GM19193 (cell line): ENCODE results near the gene CREB3L1.

Experiments used
- POLR2A ChIP-seq: IDR thresholded peaks from 4 replicates; pipeline ENCODE4 v1.6.1; 2011; ENCODE audit not compliant: insufficient read depth, insufficient read length; ENCODE audit errors: extremely low read depth

Gene CREB3L1, protein sequence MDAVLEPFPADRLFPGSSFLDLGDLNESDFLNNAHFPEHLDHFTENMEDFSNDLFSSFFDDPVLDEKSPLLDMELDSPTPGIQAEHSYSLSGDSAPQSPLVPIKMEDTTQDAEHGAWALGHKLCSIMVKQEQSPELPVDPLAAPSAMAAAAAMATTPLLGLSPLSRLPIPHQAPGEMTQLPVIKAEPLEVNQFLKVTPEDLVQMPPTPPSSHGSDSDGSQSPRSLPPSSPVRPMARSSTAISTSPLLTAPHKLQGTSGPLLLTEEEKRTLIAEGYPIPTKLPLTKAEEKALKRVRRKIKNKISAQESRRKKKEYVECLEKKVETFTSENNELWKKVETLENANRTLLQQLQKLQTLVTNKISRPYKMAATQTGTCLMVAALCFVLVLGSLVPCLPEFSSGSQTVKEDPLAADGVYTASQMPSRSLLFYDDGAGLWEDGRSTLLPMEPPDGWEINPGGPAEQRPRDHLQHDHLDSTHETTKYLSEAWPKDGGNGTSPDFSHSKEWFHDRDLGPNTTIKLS

DNA sequence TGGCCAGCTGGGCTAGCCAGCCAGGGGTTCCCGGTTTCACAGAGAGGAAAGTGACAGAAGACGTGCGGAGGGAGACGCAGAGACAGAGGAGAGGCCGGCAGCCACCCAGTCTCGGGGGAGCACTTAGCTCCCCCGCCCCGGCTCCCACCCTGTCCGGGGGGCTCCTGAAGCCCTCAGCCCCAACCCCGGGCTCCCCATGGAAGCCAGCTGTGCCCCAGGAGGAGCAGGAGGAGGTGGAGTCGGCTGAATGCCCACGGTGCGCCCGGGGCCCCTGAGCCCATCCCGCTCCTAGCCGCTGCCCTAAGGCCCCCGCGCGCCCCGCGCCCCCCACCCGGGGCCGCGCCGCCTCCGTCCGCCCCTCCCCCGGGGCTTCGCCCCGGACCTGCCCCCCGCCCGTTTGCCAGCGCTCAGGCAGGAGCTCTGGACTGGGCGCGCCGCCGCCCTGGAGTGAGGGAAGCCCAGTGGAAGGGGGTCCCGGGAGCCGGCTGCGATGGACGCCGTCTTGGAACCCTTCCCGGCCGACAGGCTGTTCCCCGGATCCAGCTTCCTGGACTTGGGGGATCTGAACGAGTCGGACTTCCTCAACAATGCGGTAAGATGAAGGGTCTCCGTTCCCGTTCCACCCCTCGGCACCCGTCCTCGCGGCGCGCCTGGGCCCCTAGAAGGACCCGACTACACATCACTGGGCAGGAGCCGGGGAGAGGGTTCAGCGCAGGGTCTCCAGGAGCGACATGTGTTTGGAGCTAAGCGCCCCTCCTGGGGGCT lies at the start of gene CREB3L1:
Gene CREB3L1, plus strand, starts transcription at position 41 of the 765 bp plus-strand sequence. Its CDS starts 450 bp downstream, at position 491.
- TF ChIP-seq POLR2A, result no peak

DNA sequence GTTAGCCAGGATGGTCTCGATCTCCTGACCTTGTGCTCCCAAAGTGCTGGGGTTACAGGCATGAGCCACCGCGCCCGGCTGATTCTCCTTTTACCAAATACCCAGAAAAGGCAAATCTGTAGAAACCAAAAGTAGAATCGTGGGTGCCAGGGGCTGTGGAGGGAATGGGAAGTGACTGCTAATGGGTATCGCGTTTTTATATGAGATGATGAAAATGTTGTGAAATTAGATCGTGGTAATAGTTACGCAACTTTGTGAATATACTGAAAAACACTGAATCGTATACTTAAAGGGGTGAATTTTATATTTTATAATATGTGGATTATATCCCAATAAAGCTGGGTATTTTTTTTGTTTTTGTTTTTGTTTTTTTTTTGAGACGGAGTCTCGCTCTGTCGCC lies 48.2 kb upstream of the CREB3L1 start:
- TF ChIP-seq POLR2A, result no peak

DNA sequence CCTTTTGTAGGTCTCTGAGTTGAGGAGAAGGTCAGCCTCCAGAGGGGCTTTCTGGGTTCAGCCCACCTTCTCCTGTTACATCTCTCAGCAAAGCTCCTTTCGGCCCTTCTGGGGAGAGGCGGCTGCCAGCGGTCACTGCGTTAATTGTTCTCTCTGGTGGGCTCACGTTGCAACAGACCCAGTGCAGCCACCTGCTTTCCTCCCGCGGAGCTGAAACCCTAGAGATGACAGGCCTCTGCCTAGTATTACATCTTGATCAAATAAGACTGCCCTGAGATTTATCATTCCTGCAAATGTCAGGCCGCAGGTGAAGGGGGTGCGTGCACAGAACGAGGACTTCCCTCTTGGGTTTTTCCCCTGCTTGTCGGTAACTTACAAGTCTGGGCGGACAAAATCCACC lies 43.2 kb upstream of the CREB3L1 start:
- no peak for TF ChIP-seq POLR2A

DNA sequence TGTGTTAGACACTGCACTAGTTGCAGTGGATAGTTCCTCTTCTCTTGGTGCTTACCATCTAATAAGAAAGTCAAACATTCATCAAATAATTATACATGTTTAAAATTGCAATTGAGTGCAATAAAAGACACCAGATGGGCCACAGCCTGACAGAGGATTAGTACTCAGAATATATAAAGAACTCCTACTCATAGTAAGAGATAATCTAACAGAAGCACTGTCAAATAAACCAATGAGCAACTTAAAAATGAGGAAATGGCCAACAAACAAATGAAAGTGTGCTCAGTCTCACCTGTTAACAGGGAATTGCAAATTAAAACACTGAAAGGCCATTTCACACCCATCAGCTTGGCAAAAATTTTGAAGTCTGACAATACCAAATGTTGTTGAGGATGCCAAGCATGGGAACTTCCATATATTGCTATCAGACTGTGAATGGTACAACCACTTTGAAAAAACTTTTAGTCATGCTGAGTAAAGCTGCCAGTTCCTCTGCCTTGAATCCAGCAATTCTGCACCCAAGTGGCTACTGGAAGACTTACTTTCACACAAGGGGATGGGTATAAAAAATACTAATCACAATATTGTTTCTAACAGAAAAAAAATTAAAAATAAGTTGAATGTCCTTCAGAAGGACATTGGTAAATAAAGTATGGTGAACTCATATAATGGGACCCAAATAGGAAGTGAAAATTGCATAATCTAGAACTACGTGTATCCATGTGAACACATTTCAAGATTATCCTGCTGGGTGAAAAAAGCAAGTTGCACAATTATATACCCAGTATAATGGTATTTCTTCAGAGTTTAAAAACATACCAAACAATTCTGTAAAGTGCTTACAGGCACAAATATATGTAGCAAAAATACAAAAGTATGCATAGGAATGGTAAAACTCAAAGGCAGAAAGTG lies 41.4 kb upstream of the CREB3L1 start:
- no peak for TF ChIP-seq POLR2A

DNA sequence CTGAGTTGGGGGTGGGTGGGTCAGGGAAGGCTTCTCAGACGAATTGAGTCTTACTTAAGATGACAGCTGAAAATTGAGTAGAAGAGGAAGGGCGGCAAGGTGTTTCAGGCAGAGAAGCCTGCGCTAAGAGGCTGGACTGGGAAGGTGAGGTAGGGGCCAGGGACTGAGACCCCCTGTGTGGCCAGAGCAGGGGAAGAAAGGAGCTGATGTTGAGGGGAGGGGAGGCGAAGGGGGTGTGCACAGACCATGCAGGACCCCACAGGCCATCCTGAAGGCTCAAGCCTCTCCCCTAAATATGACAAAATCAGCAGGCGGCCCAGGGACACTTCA lies 40.6 kb upstream of the CREB3L1 start:
- no peak for TF ChIP-seq POLR2A

- TF ChIP-seq POLR2A, result no peak
Measured at GRCh38 chr11:46237248-46238077, 40.0 kb upstream of the CREB3L1 start.

DNA sequence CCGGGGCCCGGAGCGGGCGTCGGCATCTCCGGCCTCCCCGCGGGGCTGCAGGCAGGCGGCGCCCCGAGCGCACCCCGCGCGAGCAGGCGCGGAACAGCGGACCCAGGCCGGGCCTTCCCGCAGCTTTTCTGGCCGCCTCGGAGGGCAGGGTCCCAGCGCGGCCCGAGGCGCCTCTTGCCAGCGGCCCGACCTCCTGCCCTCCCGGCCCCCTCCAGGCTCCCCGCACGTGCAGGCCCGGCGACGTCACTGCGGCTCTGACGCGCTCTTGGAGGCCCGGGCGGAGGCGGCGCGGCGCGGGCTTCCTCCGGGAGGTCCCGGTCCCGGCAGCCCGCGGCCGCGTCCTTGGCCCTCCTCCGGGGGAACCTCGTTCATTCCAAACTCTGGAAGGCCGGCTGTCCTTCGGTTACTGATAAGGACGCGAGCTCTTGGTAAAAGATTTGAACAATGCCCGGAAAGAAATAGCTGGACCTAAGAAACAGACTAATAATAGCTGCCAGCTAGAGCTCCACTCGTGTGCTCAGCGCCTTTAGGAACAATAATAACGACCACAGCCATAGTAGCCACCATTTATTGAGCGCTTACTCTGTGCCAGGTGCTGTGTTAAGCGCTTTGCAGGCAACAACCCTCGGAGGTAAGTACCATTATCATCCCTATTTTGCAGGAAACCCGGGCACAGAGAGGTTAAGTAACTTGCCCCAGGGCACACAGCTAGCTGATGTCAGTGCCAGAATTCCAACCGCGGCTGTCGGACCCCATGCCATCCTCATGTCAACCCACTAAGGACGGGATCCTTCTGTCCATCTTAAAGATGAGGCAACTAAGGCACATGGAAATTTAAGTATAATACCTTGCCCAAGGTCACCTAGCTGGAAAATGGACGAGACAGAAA lies 39.1 kb upstream of the CREB3L1 start:
- TF ChIP-seq POLR2A, result no peak

GRCh38 chr11:46238967-46239800 lies 38.3 kb upstream of the CREB3L1 start:
- TF ChIP-seq POLR2A, result no peak

DNA sequence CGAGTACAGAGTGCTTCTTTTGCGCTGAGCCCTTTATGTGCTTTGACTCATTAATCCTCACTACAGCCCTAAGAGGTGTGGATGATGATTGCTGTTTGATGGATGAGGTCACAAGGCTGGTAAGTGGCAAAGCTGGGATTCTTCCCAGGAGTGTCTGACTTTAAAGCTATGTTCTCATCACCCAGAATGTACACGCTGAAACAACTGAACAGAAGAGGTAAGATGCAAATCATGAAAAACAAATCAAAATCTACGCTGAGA lies 37.7 kb upstream of the CREB3L1 start:
- no peak for TF ChIP-seq POLR2A

DNA sequence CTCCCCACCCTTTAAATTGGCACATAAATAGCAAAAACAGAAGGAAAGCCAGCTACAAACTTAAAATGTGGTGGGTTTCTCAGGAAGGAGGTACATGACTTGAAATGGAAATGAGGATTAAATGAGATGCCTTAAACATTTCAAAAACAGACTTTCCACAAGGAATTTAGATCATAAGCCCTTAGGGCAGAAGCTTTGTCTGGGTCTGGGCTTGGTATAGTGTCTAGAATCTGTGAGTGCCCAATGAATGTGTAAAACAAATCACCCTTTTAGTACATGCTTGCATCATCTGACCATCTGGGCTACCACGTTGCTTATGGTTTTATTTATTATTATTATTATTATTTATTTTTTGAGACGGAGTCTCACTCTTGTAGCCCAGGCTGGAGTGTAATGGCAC lies 37.1 kb upstream of the CREB3L1 start:
- no peak for TF ChIP-seq POLR2A

- no peak for TF ChIP-seq POLR2A
Measured at GRCh38 chr11:46240861-46241260, 36.6 kb upstream of the CREB3L1 start.

DNA sequence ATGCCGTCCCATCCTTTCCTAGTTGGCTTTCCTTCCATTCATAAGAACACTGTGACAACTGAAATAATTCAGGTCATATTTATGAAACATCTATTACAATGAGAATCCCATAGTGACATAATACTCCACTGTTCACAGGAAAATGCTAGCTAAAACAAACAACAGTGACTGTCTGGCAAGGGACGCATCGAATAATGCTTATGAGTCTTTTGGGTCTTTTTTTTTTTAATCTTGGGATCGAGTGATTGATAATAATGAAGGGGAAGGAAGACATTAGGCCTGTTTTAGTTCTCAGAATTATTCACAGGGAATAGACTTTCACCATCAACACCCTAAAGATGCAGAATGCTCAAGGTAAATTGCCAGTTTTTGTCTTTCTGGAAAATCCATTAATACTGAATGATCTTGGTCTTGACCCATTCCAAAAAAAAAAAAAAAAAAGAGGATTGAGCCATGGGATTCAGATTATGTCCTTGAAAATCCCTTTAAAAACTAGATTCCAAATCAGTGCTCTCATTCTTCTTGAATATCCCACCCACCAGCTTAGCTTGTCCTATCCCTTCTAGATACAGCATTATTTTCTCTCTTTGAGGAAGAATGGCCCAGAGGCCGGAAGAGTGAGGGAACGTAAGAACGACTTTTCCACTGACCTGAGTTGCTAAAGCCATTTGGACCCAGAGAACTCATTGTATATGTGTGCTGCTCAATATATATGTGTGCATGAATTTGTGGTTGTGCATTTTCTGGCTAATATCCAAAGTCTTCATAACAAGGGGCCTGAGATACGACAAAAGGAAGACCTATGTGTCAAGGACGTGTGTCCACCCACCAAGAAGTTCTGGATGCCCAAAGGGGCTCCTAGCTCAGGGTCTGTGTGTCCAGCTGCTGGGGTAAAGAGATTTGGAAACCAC lies 35.2 kb upstream of the CREB3L1 start:
- TF ChIP-seq POLR2A, result no peak
